AG04450 (cell line): ENCODE measurements around the gene HAUS1. TPM values are rescaled to one million over a fixed set of nuclear protein-coding genes. Genes with fewer than 3 reads are reported as not detected.
"Not testable (repeated sequence)": the region's sequence is repeated elsewhere in the genome, so short reads cannot be mapped to it uniquely, and the experiment has no call there.

Source experiments
- CTCF ChIA-PET: fragments of 300-600, 350-600 bp; formaldehyde crosslinking; extraction: SDS; loops from one replicate; lab custom pipeline; 2022; ENCODE audit warnings: antibody characterized with exemption, inconsistent platforms; lab: Charles Lee
- POLR2A ChIA-PET: fragments of 350-600 bp; formaldehyde crosslinking; extraction: SDS; loops from one replicate; lab custom pipeline; 2021; ENCODE audit warnings: antibody characterized with exemption, inconsistent platforms; lab: Yijun Ruan, JAX
- DNase-seq: peaks from one replicate; pipeline ENCODE4 v3.0.0-alpha.2; 2011; ENCODE audit warnings: low read depth, low spot score
- H3K27ac ChIP-seq: one replicate; pipeline ENCODE4 v1.5.1; 2012; ENCODE audit warnings: low read depth, low read length, control low read depth
- H3K27me3 ChIP-seq: one replicate; pipeline ENCODE4 v1.6.0; 2012; ENCODE audit warnings: low read length; ENCODE audit not compliant: control insufficient read depth, insufficient read depth
- H3K4me3 ChIP-seq: 2 replicates; pipeline ENCODE4 v1.5.1; 2011; ENCODE audit warnings: mild to moderate bottlenecking, low read depth, low read length, control low read depth
- H3K9me3 ChIP-seq: 2 replicates; pipeline ENCODE4 v1.5.1; 2012; ENCODE audit warnings: low read length; ENCODE audit not compliant: control insufficient read depth, insufficient read depth
- polyA plus RNA-seq: library from polyadenylated mRNA; depleted of rRNA; stranded (reverse); fragments of >200 nt; gene quantifications from 2 replicates; pipeline ENCODE4 v1.2.3, GENCODE V29; 2011
- TF ChIP-seq, protein P1 (sequence below): IDR thresholded peaks from 2 replicates; pipeline ENCODE4 v1.5.1; 2011; ENCODE audit warnings: low read depth, low read length, control low read depth, inconsistent platforms

Gene HAUS1
- polyA plus RNA-seq, 1 experiment: 39.8 TPM

DNA sequence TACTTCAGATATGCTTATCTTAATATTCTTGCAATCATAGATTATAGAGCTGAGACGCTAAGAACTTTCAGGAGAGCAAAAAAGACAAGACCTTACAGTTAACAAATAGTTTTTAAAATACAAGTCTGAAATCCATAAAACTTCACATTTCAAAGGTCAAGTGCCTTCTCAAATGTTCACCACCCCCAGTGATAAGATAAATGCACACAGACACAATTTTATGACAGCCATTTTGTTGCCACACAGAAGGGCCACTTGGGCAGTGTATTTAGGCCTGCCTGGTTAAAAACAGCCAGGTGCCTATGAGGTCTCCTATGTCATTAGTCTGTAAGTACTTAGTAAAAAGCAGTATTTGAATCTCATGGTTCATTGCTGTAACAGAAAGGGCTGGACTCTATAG lies 24.0 kb upstream of the HAUS1 start:
- H3K27ac ChIP-seq: no peak overlapping the region
- ChIA-PET CTCF (interaction anchor here (1.1 kb wide), 1 partner anchor 93 kb away, joined by 3 read pairs; a partner anchor contains a TSS), POLR2A (no interaction called here)
- H3K4me3 ChIP-seq: no peak overlapping the region
- no peak for DNase-seq
- no peaks in the 10 kb centered on the region for H3K27me3 ChIP-seq
- no peaks in the 10 kb centered on the region for H3K9me3 ChIP-seq
- TF ChIP-seq, protein P1, sequence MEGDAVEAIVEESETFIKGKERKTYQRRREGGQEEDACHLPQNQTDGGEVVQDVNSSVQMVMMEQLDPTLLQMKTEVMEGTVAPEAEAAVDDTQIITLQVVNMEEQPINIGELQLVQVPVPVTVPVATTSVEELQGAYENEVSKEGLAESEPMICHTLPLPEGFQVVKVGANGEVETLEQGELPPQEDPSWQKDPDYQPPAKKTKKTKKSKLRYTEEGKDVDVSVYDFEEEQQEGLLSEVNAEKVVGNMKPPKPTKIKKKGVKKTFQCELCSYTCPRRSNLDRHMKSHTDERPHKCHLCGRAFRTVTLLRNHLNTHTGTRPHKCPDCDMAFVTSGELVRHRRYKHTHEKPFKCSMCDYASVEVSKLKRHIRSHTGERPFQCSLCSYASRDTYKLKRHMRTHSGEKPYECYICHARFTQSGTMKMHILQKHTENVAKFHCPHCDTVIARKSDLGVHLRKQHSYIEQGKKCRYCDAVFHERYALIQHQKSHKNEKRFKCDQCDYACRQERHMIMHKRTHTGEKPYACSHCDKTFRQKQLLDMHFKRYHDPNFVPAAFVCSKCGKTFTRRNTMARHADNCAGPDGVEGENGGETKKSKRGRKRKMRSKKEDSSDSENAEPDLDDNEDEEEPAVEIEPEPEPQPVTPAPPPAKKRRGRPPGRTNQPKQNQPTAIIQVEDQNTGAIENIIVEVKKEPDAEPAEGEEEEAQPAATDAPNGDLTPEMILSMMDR: no peak

DNA sequence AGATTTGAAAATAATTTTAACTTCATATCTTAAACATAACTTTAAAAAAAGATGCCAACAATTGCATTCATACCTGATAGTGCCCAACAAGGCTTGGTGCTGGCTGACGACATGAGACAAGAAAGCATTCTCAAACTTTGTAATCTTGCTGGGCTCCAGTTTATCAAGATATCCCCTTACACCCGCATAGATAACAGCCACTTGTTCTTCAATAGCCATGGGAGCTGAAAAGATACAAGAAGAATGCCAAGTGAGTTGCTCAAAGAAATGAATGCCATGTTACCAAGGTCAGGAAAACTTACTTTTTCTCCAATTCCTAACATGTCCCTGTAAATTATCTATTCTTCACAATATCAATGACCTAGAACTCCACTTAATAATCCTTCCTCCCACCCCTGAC lies 19.8 kb upstream of the HAUS1 start:
- no peak overlapping the region for H3K4me3 ChIP-seq
- ChIA-PET CTCF (interaction anchor here (0.6 to 3.0 kb wide), 3 partner anchors 11 to 1405 kb away, joined by 3 to 18 read pairs (median 4); no protein-coding TSS in a partner anchor), POLR2A (no interaction called here)
- H3K27ac ChIP-seq: no peak overlapping the region
- no peaks in the 10 kb centered on the region for H3K27me3 ChIP-seq
- no peak for DNase-seq
- H3K9me3 ChIP-seq: peaks cover 6% of the 10 kb centered on the region; the same call in 1 of the 2 replicates
- TF ChIP-seq, protein P1: no peak

DNA sequence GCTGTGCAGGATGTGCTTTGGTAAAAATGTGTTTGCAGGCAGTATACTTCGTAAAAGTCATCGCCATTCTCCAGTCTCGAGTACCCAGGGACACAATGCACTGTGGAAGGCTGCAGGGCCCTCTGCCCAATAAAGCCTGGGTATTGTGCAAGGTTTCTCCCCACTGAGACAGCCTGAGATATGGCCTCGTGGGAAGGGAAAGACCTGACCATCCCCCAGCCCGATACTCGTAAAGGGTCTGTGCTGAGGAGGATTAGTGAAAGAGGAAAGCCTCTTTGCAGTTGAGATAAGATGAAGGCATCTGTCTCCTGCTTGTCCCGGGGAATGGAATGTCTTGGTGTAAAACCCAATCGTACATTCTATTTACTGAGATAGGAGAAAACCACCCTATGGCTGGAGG lies 15.7 kb upstream of the HAUS1 start:
- H3K27me3 ChIP-seq, H3K27ac ChIP-seq, H3K4me3 ChIP-seq, DNase-seq, POLR2A ChIA-PET, H3K9me3 ChIP-seq, CTCF ChIA-PET: not testable (repeated sequence)

DNA sequence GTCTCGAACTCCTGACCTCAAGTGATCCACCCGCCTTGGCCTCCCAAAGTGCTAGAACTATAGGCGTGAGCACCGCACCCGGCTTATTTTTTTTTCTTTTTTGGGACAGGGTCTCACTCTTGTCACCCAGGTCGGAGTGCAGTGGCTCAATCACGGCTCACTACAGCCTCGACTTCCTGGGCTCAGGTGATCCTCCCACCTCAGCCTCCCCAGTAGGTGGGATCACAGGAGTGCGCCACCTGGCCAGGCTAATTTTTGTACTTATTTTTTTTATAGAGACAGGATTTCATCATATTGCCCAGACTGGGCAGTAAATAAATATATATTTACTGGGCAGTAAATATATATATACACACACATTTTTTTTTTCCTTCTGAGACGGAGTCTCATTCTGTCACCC lies 8.7 kb upstream of the HAUS1 start:
- ChIA-PET POLR2A (no interaction called here), CTCF (interaction anchor here (0.9 kb wide), 1 partner anchor 563 kb away, joined by 3 read pairs; no protein-coding TSS in a partner anchor)
- H3K4me3 ChIP-seq: no peak overlapping the region
- no peak overlapping the region for H3K27ac ChIP-seq
- TF ChIP-seq, protein P1: no peak
- no peaks in the 10 kb centered on the region for H3K27me3 ChIP-seq
- no peak for DNase-seq
- no peaks in the 10 kb centered on the region; the same call in 1 of the 2 replicates for H3K9me3 ChIP-seq

DNA sequence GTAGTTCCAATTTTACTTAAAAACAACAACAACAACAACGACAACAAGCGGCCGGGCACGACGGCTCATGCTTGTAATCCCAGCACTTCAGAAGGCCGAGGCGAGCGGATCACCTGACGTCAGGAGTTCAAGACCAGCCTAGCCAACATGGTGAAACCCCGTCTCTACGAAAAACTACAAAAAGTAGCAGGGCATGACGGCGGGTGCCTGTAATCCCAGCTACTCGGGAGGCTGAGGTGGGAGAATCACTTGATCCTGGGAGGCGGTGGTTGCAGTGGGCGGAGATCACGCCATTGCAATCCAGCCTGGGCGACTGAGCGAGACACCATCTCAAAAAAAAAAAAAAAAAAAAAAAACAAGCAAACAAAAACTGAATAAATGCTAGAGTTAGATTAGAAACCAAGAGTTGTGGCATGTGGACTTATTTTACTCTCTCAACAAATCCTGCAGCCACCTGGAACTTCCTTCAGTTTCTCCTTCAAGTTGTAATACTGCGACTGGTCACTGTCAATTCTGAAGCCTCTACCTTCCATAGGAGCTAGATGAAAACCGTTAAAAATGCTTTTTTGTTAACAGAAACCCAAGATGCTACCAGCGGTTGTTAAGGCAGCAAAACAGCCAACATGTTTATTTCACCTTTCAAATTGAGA lies 7.4 kb upstream of the HAUS1 start:
- H3K27ac ChIP-seq: no peak overlapping the region
- POLR2A ChIA-PET: interaction anchor here (0.7 kb wide), 1 partner anchor 18 kb away, joined by 9 read pairs; no protein-coding TSS in a partner anchor
- H3K9me3 ChIP-seq: no peaks in the 10 kb centered on the region; the same call in 1 of the 2 replicates
- DNase-seq: no peak
- CTCF ChIA-PET: interaction anchor here (1.9 kb wide), 1 partner anchor 561 kb away, joined by 4 read pairs; no protein-coding TSS in a partner anchor
- H3K27me3 ChIP-seq: no peaks in the 10 kb centered on the region
- peak overlapping the region; percentile 95 for H3K4me3 ChIP-seq
- TF ChIP-seq, protein P1: no peak
